Spleen (tissue), 11 donors: ENCODE measurements around the gene TSPYL1. TPM values are rescaled to one million over a fixed set of nuclear protein-coding genes. Genes with fewer than 3 reads are reported as not detected.

Source experiments
- DNase-seq: peaks from one replicate; pipeline ENCODE4 v3.0.0-alpha.2; 2020
- H3K27ac ChIP-seq, 8 donors: fragments of 200-600 bp; sonication (generic) in 7 of 8; 1 replicate in 4 of 8; 2 replicates in 4 of 8; pipeline versions ENCODE4 v1.5.0 to v1.8.0; 2016 to 2021; ENCODE audit warnings: inconsistent platforms in 4 of 8, mild to moderate bottlenecking in 4 of 8, moderate library complexity in 1 of 8
- H3K27me3 ChIP-seq, 7 donors: fragments of 200-600 bp; sonication (generic) in 6 of 7; replicated peaks in 1 of 7; 1 replicate in 4 of 7; 2 replicates in 3 of 7; pipeline versions ENCODE4 v1.5.0 to v1.8.0; 2016 to 2021; ENCODE audit warnings: inconsistent platforms in 3 of 7, mild to moderate bottlenecking in 1 of 7
- H3K36me3 ChIP-seq, 6 donors: fragments of 200-600 bp; sonication (generic) in 5 of 6; 1 replicate in 4 of 6; 2 replicates in 2 of 6; pipeline versions ENCODE4 v1.5.0 to v1.8.0; 2016 to 2021; ENCODE audit warnings: inconsistent platforms in 2 of 6
- H3K4me1 ChIP-seq, 6 donors: fragments of 200-600 bp; sonication (generic) in 5 of 6; 1 replicate in 3 of 6; 2 replicates in 3 of 6; pipeline versions ENCODE4 v1.5.0 to v1.8.0; 2016 to 2021; ENCODE audit warnings: inconsistent platforms in 3 of 6
- H3K4me3 ChIP-seq, 8 donors: fragments of 200-600 bp; sonication (generic) in 7 of 8; 1 replicate in 4 of 8; 2 replicates in 4 of 8; pipeline versions ENCODE4 v1.5.0 to v1.8.0; 2016 to 2021; ENCODE audit warnings: inconsistent platforms in 4 of 8, mild to moderate bottlenecking in 4 of 8, moderate library complexity in 2 of 8
- H3K9me3 ChIP-seq, 8 donors: fragments of 200-600 bp; sonication (generic) in 7 of 8; 1 replicate in 4 of 8; 2 replicates in 4 of 8; pipeline versions ENCODE4 v1.5.0 to v1.8.0; 2016 to 2021; ENCODE audit warnings: inconsistent platforms in 4 of 8
- CTCF ChIP-seq, 11 experiments: fragments of 200-600 bp in 7 of 11; fragments of 450-650 bp in 4 of 11; sonication (generic) in 4 of 11; IDR thresholded peaks in 8 of 11; conservative IDR thresholded peaks in 3 of 11; 1 replicate in 7 of 11; 2 replicates in 4 of 11; pipeline versions ENCODE4 v1.4.0 to v1.8.0; 2016 to 2021; ENCODE audit warnings: antibody characterized with exemption in 11 of 11, inconsistent platforms in 4 of 11, mild to moderate bottlenecking in 1 of 11
- POLR2A ChIP-seq, 3 donors: fragments of 450-650 bp; IDR thresholded peaks; one replicate each; pipeline ENCODE4 v1.5.1; 2017; ENCODE audit warnings: antibody characterized with exemption in 3 of 3, mild to moderate bottlenecking in 1 of 3
- POLR2AphosphoS5 ChIP-seq, 3 donors: sonication (generic); formaldehyde crosslinking; IDR thresholded peaks; one replicate each; pipeline ENCODE4 v1.5.1; 2017; ENCODE audit warnings: antibody characterized with exemption in 3 of 3
- WGBS, 5 donors: extraction: QIAGEN DNeasy Blood & Tissue Kit in 3 of 5; methylation state at CpG; one replicate each; pipeline versions ENCODE4 v1.1.5 to v1.1.7; 2013 to 2018; 5-methylcytosine and 5-hydroxymethylcytosine counted together
- intact Hi-C: fragments of 100-400 bp; cut with DNase I; formaldehyde crosslinking; loops from one replicate; pipeline ENCODE4 v1.15.0; 2023; ENCODE audit warnings: low total_unique reads
- polyA plus RNA-seq, 3 donors: library from polyadenylated mRNA; stranded (reverse); fragments of 200-250 nt; gene quantifications; one replicate each; pipeline ENCODE4 v1.2.1, GENCODE V29; 2013
- total RNA-seq, 7 donors: library from RNA; depleted of rRNA in 3 of 7; stranded (reverse); fragments of >200 nt in 3 of 7; fragmentation: NEBNext Ultra II Directional in 4 of 7; extraction: Animal tissue kit (Norgen Biotek cat#: 25700) in 4 of 7; gene quantifications; one replicate each; pipeline versions ENCODE4 v1.1.0 to v1.2.1, GENCODE V29; 2016 to 2021
- donor health status: healthy with polysubstance abuse.
- donor health status: DM: no; HTN: no; CAD: no; lungs with moderate emphysema.
- donor health status: DM: no; HTN: no; CAD: no.
- donor health status: Bipolar disorder and iron deficiency.
- donor health status: healthy.
- donor health status: DM: no; HTN: no; CAD: no.
- donor health status: DM: yes; HTN: yes; CAD: no.

Gene TSPYL1
- total and polyA plus RNA-seq, 10 donors: 28.7 to 97.7 (median 66.5) TPM

- peaks cover 0 to 14% (median 6%) of the 10 kb centered on the region in 6 donors for H3K4me1 ChIP-seq
- peaks cover 0 to 1% (median 0%) of the 10 kb centered on the region in 8 donors for H3K9me3 ChIP-seq
- no peak overlapping the region for H3K27ac ChIP-seq
- WGBS, 5 donors: 93 to 100% (median 98%) methylated on average over 1 of the region's 1 CpG
- TF ChIP-seq POLR2AphosphoS5 (IDR thresholded peaks at IDR 0.05) (no peak), CTCF (IDR thresholded peaks at IDR 0.05 in 8 of 11, conservative IDR thresholded peaks at IDR 0.05 in 3 of 11) (no peak), POLR2A (IDR thresholded peaks at IDR 0.05) (no peak)
- no peaks in the 10 kb centered on the region for H3K36me3 ChIP-seq
- no peak for DNase-seq
- H3K27me3 ChIP-seq: no peaks in the 10 kb centered on the region
- intact Hi-C loops: no loop called here
- no peak overlapping the region for H3K4me3 ChIP-seq
Measured at GRCh38 chr6:116292553-116292952, 12.8 kb upstream of the TSPYL1 start.

- H3K27me3 ChIP-seq: no peaks in the 10 kb centered on the region
- WGBS, 5 donors: 53 to 63% (median 54%) methylated on average over 4 of the region's 4 CpGs
- TF ChIP-seq CTCF (IDR thresholded peaks at IDR 0.05 in 8 of 11, conservative IDR thresholded peaks at IDR 0.05 in 3 of 11): no peak
- TF ChIP-seq POLR2A (IDR thresholded peaks at IDR 0.05): no peak
- no peak for TF ChIP-seq POLR2AphosphoS5 (IDR thresholded peaks at IDR 0.05)
- H3K4me3 ChIP-seq: no peak overlapping the region
- H3K27ac ChIP-seq: no peak overlapping the region
- no peak for DNase-seq
- peaks cover 0 to 17% (median 6%) of the 10 kb centered on the region in 6 donors for H3K4me1 ChIP-seq
- H3K36me3 ChIP-seq: no peaks in the 10 kb centered on the region
- intact Hi-C loops: no loop called here
- H3K9me3 ChIP-seq: no peaks in the 10 kb centered on the region
Measured at GRCh38 chr6:116291701-116292396, 12.1 kb upstream of the TSPYL1 start.

- no peak for DNase-seq
- 87 to 96% (median 93%) methylated on average over 2 of the region's 2 CpGs for WGBS, 5 donors
- H3K4me1 ChIP-seq: peaks cover 0 to 20% (median 6%) of the 10 kb centered on the region in 6 donors
- no peak overlapping the region for H3K4me3 ChIP-seq
- H3K27ac ChIP-seq: no peak overlapping the region
- intact Hi-C loops: no loop called here
- no peaks in the 10 kb centered on the region for H3K9me3 ChIP-seq
- no peaks in the 10 kb centered on the region for H3K27me3 ChIP-seq
- TF ChIP-seq CTCF (IDR thresholded peaks at IDR 0.05 in 8 of 11, conservative IDR thresholded peaks at IDR 0.05 in 3 of 11): no peak
- no peak for TF ChIP-seq POLR2A (IDR thresholded peaks at IDR 0.05)
- TF ChIP-seq POLR2AphosphoS5 (IDR thresholded peaks at IDR 0.05): no peak
- no peaks in the 10 kb centered on the region for H3K36me3 ChIP-seq
Measured at GRCh38 chr6:116290799-116291198, 11.1 kb upstream of the TSPYL1 start.

- Histone ChIP-seq H3K4me3 (no peak overlapping the region), H3K4me1 (peaks cover 0 to 20% (median 6%) of the 10 kb centered on the region in 6 donors), H3K27me3 (no peaks in the 10 kb centered on the region), H3K36me3 (no peaks in the 10 kb centered on the region), H3K27ac (no peak overlapping the region), H3K9me3 (no peaks in the 10 kb centered on the region)
- DNase-seq: no peak
- TF ChIP-seq CTCF (IDR thresholded peaks at IDR 0.05 in 8 of 11, conservative IDR thresholded peaks at IDR 0.05 in 3 of 11): no peak
- TF ChIP-seq POLR2A (IDR thresholded peaks at IDR 0.05): no peak
- TF ChIP-seq POLR2AphosphoS5 (IDR thresholded peaks at IDR 0.05): no peak
- intact Hi-C loops: no loop called here
- 89 to 95% (median 91%) methylated on average over 2 of the region's 2 CpGs for WGBS, 5 donors
Measured at GRCh38 chr6:116289876-116290275, 10.1 kb upstream of the TSPYL1 start.
